ENCODE data around the gene FUT6.
A peak's percentile ranks its signal among the peaks of the same experiment; 100 is the strongest.
"Not testable (repeated sequence)": the region's sequence is repeated elsewhere in the genome, so short reads cannot be mapped to it uniquely, and the experiment has no call there.

FUT6 gene

DNA sequence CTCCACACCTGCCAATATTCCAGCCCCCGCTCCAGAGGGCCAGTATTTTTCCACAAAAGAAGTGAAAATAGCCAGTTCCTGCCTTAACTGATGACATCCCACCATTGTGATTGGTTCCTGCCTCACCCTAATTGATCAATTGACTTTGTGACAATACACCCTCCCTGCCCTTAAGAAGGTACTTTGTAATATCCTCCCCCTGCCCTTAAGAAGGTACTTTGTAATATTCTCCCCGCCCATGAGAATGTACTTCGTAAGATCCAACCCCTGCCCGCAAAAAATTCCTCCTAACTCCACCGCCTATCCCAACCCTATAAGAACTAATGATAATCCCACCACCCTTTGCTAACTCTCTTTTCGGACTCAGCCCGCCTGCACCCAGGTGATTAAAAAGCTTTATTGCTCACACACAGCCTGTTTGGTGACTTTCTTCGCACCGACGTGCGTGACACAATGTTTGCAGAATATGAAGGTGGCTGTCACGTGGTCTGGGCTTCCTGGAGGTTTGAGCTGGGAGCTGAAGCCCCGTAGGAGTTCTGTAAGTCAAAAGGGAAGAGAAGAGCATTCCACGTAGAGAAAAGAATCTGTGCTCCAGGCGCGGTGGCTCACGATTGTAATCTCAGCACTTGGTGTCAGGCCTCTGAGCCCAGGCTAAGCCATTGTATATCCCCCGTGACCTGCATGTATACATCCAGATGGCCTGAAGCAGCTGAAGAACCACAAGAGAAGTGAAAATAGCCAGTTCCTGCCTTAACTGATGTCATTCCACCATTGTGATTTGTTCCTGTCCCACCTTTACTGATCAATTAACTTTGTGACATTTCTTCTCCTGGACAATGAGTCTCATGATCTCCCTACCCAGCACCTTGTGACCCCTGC lies 17.9 kb upstream of the FUT6 start:
- DNase-seq = no peak

DNA sequence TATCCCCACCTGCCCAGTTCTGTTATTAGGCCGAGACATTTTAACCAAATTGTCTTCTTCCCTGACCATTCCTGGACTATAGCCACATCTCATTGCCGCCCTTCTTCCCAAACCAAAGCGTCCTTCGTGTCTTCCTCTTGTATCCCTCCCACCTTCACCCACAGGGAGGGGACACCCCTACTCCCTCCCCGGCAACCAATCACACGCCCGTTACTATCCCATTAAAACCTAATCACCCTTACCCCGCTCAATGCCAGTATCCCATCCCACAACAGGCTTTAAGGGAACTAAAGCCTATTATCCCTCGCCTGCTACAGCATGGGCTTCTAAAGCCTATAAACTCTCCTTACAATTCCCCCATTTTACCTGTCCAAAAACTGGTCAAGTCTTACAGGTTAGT lies 15.6 kb upstream of the FUT6 start:
- DNase-seq = not testable (repeated sequence)

DNA sequence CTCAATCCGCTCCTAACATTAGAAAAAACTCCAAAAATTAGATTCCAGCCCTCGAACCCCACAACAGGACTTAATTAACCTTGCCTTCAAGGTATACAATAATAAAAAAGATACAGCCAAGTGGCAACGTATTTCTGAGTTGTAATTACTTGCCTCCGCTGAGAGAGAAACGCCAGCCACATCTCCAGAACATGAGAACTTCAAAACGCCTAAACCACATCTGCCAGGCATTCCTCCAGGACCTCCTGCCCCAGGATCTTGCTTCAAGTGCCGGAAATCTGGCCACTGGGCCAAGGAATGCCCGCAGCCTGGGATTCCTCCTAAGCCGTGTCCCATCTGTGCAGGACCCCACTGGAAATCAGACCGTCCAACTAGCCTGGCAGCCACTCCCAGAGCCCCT lies 14.6 kb upstream of the FUT6 start:
- not testable (repeated sequence) for DNase-seq

DNA sequence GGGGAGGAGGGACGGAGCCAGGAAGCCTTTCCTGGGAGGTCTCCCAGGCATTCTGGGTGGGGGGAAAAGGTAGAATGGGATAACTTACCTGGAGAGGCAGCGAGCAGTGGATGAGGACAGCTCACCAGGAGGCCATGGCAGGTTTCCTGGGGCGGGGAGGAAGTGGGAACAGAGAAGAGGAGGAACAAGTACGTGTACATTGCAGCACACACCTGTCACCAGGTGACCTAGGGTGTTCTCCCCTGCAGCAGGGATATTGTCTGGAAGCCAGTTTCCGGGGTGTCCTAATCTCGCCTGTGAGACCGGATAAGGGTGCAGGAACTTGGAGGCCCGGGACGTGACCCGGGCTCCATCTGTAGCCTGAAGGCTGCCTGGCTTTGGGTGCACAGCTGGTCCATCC lies 11.8 kb upstream of the FUT6 start, which contains the start of gene FUT3:
Gene FUT3 (minus strand): TSS at position 148 of the 400 bp plus-strand sequence.
- no peak for DNase-seq

DNA sequence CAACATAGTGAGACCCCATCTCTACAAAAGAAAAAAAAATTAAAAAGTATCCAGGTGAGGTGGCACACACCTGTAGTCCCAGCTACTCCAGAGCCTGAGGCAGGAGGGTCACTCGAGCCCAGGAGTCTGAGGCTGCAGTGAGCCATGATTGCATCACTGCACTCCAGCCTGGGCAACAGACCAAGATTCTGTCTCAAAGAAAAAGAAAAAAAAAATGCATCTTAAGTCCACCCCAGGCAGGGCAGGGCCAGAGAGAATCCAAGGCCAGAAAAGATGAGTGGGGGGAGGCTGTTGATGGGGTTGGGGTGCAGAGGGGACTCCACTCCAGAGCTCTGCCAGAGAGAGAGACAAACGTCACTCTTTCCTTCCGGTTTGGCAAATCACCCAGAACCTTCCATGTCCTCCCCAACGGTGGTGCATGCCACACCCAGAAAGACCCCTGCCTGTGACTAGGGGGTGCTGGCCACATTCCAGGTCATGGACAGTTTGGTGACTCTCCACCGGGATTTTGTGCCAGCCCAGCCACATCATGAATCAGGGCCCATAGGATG lies 11.3 kb upstream of the FUT6 start:
- DNase-seq = no peak

DNA sequence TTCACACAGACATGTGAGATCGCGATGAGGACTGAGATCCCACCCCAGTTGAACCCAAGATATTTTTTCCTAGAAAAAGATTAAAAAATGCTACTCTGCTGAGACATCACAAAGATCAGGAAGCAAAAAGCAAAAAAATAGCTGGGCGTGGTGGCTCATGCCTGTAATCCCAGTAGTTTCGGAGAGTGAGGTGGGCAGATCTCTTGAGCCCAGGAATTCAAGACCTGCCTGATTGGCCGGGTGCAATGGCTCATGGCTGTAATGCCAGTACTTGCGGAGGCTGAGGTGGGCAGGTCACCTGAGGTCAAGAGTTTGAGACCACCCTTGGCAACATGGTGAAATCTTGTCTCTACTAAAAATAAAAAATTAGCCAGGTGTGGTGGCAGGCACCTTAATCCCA lies 10.7 kb upstream of the FUT6 start:
- no peak for DNase-seq

DNA sequence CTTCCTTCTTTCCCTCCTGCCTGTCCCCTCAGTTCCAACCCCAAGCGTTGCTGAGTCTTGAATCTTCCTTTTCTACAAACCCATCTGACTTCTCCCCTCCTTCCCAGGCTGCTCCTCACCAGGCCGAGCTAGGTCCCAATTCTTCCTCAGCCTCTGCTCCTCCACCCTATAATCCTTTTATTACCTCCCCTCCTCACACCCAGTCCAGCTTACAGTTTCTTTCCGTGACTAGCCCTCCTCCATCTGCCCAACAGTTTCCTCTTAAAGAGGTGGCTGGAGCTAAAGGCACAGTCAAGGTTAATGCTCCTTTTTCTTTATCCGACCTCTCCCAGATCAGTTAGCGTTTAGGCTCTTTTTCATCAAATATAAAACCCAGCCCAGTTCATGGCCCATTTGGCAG lies 9.1 kb upstream of the FUT6 start:
- not testable (repeated sequence) for DNase-seq

DNA sequence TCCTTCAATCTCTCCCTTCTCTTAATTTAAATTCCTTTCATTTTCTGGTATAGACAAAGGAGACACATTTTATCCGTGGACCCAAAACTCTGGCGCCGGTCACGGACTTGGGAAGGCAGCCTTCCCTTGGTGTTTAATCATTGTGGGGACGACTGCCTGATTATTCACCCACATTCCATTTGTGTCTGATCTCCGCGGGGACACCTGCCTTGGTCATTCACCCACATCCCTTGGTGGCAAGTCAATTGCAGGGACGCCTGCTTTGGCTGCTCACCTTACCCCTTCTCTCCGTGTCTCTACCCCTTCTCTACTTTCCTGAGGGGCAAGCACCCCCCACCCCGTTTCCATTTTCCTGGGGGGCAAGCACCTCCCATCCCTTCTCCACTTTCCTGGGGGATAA lies 8.3 kb upstream of the FUT6 start:
- DNase-seq = not testable (repeated sequence)

DNA sequence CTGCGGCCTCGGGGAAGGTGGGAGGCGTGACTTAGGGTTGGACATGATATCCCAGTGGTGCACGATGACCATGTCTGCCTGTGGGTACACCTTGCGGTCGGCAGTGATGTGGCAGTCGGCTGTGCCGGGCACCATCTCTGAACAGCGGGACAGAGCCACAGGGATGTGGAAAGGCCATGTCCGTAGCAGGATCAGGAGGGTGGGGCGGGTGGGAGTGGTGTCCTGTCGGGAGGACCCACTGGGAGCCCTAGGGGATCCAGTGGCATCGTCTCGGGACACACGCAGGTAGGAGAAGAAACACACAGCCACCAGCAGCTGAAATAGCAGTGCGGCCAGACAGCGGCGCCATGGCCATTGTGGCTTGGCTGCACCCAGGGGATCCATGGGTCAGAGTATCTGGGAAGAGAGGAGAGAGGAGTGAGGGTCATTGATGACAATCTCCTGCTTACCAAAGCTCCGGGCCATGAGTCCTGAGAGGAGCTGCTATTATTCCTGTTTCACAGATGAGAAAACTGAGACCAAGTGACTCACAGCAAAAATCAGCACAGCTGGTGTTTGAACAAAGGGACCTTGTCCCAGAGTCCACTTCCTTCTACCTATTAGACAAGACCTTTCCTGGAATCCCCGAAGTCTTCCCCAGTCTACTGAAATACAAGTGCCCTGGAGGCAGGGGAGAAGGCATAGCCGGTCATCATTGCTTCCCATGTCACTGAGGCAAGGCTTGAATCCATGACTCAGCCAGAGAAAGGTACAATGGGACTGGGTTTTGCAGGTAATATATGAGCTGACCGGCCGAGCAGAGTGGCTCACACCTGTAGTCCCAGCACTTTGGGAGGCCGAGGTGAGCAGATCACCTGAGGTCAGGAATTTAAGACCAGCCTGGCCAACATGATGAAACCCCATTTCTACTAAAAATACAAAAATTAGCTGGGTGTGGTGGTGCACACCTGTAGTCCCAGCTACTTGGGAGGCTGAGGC lies 5.2 kb upstream of the FUT6 start:
- DNase-seq = no peak

DNA sequence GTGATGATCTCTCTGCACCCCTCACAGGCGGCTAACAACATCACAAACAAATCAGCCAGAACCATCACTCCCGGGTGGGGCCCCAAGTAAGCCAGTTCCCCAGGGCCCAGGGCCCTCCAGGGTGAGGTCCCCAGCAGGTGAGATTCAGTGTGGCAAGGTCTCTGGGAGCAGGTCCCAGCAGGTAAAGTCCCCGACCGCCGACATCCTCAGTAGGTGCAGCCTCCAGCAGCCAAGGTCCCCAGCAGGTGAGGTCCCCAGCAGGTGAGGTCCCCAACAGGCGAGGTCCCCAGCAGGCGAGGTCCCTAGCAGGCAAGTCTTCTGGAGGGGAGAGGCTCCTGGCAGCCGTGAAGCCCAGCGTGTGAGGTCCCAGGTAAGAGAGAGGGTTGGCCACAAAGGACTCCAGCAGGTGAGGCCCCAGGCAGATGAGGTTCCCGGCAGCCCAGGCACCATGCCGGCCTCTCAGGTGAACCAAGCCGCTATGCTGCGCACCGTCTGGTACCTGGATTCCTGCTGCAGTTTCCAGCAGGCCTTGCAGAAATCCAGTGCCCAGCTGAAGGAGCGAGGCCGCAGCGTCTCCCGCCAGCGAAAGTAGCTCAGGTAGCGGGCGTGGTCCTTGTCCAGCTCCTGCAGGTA lies 3.9 kb upstream of the FUT6 start:
- DNase-seq = no peak

DNA sequence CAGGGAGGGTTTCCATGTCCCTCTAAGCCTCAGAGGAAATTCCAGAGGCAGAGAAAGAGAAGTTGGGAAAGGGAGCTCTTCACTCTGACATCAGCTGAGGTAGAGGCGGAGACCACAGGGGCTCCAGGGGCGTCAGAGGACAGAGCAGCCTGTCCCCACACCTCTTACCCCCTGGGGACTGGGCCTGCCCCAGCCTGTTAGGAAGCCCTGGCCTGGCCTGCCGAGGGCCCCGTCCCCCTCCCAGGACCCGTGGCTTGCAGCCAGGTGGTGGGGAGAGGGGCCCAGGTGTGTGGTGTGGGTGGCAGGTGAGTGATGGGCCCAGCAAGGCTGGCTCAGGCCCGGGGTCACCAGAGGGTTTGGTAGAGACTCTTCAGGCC lies 2.2 kb upstream of the FUT6 start:
- DNase-seq = not testable (repeated sequence)

DNA sequence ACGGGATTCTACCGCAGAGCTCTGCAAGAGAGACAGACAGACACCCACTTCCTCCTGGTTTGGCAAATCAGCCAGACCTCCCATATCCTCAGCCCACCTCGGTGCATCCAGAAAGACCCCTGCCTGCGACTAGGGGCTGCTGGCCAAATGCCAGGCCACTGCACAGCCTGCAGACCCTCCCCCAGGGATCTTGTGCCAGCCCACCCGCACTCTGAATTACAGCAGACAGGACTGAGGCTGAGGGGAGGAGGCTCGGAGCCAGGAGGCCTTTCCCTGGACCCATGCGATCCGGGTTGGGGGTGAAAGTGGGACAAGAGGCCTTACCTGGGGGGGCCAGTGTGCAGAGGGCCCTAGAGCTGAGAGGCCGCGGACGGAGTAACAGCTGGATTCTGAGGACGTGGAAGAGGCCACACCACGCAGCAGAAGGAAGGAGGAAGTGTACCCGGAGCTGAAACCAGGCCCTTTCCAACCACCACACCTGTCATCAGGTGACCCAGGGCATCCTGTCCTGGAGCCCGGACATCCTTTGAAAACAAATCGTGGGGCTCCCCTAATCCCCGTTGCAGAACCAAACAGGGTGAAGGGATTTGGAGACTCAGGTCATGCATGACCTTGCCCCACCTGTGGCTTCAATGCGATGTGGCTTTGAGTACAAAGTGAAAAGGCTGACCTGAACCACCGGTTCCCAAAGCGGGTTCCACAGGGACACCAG lies 993 bp downstream of the FUT6 start:
- no peak for DNase-seq

DNA sequence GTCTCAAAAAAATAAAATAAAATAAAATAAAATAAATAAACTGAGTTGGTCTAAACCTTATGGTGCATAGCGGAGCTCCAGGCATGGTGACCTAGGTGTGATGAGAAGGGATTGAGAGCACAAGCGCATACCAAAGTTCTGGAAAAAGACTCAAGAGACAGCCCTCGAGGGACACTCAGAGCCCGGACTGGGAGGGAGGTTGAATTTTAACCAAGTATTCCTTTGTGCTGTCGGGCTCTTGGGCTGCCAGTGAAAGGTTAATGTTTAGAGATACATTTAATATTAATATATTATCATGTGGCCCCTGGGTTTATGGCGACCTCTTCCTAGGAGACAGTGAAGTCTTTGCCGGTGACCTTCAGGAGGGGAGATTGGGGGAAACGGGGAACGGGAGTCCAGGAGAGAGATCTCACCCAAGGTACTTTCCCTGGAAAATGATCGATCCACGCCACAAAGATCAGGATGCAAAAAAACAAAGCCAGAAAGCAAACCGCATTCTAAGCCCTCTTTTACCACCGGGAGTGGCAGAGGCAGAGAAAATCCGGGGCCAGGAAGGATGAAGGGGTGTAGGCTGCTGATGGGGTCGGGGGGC lies 1.6 kb downstream of the FUT6 start:
- DNase-seq = no peak

DNA sequence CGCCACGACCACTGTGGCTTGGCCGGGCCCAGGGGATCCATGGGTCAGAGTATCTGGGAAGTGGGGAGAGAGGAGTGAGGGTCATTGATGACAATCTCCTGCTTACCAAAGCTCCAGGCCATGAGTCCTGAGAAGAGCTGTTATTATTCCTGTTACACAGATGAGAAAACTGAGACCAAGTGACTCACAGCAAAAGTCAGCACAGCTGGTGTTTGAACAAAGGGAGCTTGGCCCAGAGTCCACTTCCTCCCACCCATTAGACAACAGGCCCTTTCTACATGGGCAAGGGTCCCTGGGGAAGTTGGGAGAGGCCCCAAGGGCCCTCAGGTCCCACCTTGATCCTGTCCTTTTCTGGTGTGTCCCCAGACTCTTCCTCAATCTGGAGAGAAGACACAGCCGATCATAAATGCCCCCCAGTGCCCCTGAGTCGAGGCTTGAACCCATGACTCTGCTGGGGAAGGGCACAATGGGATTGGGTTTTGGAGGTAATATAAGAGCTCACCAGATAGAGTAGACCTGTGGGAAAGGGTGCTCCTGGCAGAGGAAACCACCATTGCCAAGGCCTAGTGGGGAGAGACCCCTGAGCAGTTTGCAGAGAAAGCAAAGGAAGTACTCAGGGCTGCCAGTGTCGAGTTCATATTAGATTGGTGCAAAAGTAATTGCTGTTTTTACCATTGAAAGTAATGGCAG lies 6.8 kb downstream of the FUT6 start:
- no peak for DNase-seq

DNA sequence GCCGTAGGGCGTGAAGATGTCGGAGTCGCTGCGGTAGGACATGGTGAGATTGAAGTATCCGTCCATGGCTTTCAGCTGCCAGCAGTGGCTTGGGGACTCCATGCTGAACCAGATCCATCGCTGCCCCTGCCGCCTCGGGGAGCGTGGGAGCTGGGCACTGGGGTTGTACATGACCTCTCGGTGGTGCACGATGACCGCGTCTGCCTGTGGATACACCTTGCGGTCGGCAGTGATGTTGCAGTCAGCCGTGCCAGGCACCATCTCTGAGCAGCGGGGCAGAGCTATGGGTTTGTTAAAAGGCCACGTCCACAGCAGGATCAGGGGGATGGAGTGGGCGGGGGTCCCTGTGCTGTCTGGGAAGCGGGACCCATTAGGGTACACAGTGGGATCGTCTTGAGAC lies 7.4 kb downstream of the FUT6 start:
- DNase-seq = no peak

DNA sequence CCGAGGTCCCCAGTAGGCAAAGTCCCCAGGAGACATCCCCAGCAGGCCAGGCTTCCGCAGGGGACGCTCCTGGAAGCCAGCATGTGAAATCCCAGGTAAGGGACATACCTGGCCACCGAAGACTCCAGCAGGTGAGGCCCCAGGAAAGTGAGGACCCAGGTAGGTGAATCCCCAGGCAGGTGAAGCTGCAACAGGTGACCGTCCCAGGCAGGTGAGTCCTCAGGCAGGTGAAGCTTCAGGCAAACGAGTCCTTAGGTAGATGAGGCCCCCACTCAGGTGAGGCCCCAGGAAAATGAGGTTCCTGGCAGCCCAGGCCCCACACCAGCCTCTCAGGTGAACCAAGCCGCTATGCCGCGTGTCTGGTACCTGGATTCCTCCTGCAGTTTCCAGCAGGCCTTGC lies 8.3 kb downstream of the FUT6 start:
- no peak for DNase-seq

DNA sequence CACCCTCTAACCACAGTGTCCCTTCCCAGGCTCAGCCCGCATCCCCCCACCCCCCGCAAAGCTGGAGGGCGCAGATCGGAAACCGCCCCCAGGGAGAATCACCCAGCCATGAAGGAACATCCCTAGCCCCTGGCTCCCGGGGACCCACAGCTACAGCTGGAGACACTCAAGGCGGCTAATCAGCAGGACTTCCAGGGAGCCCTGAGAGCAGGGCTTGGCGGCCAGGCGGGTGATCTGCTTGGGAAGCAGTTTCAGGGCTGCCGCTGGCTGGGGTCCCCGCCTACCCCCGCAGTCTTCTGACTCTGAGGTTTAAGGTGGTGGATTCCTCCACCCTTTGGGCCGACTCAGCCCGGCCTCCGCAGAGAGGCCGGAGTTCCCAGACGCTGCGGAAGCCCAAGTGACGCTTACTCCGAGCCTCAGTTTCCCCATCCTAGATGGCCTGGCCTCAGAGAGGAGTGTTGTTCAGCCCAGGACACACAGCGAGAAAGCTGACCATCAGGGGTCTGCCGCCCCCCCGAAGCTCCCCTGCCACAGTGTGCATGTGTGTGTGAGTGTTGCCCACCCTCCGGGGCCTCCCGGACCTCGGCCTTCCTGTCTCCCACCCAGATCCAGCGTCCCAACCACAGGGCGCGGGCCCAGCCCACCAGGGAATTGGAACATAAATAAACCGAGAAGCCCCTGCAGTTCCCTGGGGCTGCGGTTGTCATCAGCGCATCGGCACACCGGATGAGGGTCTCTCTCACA lies 9.8 kb downstream of the FUT6 start:
- DNase-seq = no peak

DNA sequence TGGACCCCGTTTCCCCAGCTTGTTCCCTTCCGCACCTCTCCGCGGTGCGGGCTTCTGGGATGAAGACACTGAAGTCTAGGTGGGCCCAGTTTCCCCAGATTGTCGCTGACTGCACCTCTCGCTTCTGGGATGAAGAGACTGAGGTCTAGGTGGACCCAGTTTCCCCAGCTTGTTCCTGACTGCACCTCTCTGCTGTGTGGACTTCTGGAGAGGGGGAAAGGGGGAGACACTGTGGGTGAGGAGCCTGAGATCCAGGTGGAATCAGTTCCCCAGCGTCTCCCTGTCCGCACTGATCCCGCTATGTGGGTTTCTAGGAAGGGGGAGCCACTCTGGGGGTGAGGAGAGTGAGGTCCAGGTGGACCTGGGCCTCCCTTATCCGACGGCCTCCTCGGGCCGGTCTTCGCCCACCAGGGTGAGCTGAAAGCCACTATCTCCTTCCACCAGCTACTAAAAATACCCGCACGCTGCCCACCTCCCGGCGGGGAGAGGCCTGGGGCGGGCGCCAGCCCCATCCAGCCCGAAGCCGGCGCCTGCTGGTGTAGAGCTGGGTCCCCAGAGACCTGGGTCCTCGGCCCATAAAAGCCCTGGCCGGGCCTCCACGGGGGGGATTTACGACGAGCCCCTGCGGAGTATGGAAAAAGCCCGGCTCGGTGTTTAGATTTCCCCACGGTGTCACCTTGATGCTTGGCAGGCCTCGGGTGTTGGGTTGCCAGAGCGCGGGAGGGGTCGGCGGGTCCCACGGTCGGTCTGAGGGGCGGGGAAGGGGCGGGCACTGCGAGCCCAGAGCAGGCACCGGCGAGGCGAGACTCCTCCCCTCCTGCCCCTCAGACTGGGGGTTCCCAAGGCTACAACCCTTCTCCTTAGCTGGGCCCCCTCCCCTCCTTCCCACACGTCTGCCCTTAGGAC lies 10.6 kb downstream of the FUT6 start:
- peak; percentile 78 for DNase-seq

DNA sequence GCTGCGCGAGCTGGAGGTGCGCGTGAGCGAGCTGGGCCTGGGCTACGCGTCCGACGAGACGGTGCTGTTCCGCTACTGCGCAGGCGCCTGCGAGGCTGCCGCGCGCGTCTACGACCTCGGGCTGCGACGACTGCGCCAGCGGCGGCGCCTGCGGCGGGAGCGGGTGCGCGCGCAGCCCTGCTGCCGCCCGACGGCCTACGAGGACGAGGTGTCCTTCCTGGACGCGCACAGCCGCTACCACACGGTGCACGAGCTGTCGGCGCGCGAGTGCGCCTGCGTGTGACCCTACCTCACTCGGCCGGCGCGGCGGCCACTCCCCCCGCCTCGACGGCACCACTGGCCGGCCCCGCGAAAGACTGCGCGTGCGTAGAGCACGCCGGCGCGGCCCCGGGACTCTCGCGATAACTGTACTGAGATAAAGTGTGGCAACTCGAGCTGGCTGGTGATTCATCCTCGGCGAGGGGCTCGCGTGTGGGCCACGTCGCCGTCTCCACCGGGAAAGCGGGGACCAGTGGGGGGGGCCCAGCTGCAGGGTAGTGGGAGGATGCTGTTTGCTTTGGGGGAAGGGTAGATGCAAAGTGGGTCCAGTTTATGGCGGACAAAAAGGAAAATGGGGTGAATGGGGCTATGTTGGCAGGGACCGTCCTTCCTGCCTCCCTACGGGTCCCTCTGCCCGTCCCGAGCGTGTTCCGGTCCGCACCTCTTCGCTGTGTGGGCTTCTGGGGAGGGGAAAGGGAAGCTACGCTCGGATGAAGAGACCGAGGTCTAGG lies 11.4 kb downstream of the FUT6 start:
- DNase-seq = peak; percentile 99

Data from activated CD8-positive, alpha-beta memory T cell treated with anti-CD3 and anti-CD28 coated beads for 24 hours (primary cell).